HepG2 (cell line): ENCODE results near the gene FAM83C. TPM values are rescaled to one million over a fixed set of nuclear protein-coding genes. Genes with fewer than 3 reads are reported as not detected.

Source experiments
- AKAP8 ChIP-seq: sonication (generic); formaldehyde crosslinking; IDR thresholded peaks from 2 replicates; pipeline ENCODE4 v1.5.1; 2020; ENCODE audit warnings: mild to moderate bottlenecking, missing genetic modification reagents
- CBFB ChIP-seq: sonication (generic); formaldehyde crosslinking; IDR thresholded peaks from 2 replicates; pipeline ENCODE4 v1.4.0; 2020; ENCODE audit warnings: missing genetic modification reagents
- RFX5 ChIP-seq: IDR thresholded peaks from 2 replicates; pipeline ENCODE4 v1.6.1; 2011; ENCODE audit warnings: low read depth, low read length, improper control_type of control experiment
- SIX1 ChIP-seq: sonication (generic); formaldehyde crosslinking; IDR thresholded peaks from 2 replicates; pipeline ENCODE4 v1.4.0; 2020; ENCODE audit warnings: missing genetic modification reagents, borderline replicate concordance
- ZC3H4 ChIP-seq: sonication (generic); formaldehyde crosslinking; IDR thresholded peaks from 2 replicates; pipeline ENCODE4 v1.4.0; 2020; ENCODE audit warnings: missing genetic modification reagents, borderline replicate concordance
- polyA plus RNA-seq, 8 experiments: library from polyadenylated mRNA; depleted of rRNA in 3 of 8; stranded (reverse) in 7 of 8; unstranded in 1 of 8; fragments of >200 nt; fragmentation: Illumina TruSeq in 4 of 8; extraction: Trizol in 4 of 8; gene quantifications; 2 replicates each; pipeline versions ENCODE4 v1.2.1 to v1.2.3, GENCODE V29; 2011 to 2016; ENCODE audit warnings: low read depth in 4 of 8, missing spikeins in 1 of 8, mixed read lengths in 1 of 8; ENCODE audit not compliant: insufficient read depth in 1 of 8
- total RNA-seq, 5 experiments: library from RNA; depleted of rRNA; stranded (reverse); fragments of >200 nt; fragmentation: Illumina TruSeq; extraction: Trizol; gene quantifications; 2 replicates each; pipeline ENCODE4 v1.2.3, GENCODE V29; 2016; ENCODE audit warnings: low read depth in 1 of 5
- TF ChIP-seq, protein P1 (sequence below): sonication (generic); formaldehyde crosslinking; IDR thresholded peaks from 2 replicates; pipeline ENCODE4 v1.5.1; 2020; ENCODE audit warnings: mild to moderate bottlenecking, moderate library complexity, missing genetic modification reagents
- TF ChIP-seq, protein P2 (sequence below): sonication (generic); formaldehyde crosslinking; IDR thresholded peaks from 2 replicates; pipeline ENCODE4 v1.5.1; 2020; ENCODE audit warnings: mild to moderate bottlenecking, missing genetic modification reagents, moderate library complexity
- TF ChIP-seq, protein P3 (sequence below), 2 experiments: fragments of 450-650 bp in 1 of 2; sonication (generic) in 1 of 2; formaldehyde crosslinking in 1 of 2; IDR thresholded peaks; 2 replicates each; pipeline versions ENCODE4 v1.6.1 to v1.8.0; 2016 to 2022; ENCODE audit warnings: antibody characterized with exemption in 1 of 2, mild to moderate bottlenecking in 1 of 2, missing genetic modification reagents in 1 of 2
- TF ChIP-seq, protein P4 (sequence below): sonication (generic); formaldehyde crosslinking; conservative IDR thresholded peaks from 2 replicates; pipeline ENCODE4 v1.4.0; 2020; ENCODE audit warnings: missing genetic modification reagents
- TF ChIP-seq, protein P5 (sequence below): sonication (generic); formaldehyde crosslinking; IDR thresholded peaks from 2 replicates; pipeline ENCODE4 v1.5.0; 2020; ENCODE audit warnings: missing genetic modification reagents

Gene FAM83C
- total and polyA plus RNA-seq, 2 of the 13 experiments (the other 11 are each of a cell fraction or from before 2014, with no cell fraction given) = 0.04 TPM; not detected in 1

DNA sequence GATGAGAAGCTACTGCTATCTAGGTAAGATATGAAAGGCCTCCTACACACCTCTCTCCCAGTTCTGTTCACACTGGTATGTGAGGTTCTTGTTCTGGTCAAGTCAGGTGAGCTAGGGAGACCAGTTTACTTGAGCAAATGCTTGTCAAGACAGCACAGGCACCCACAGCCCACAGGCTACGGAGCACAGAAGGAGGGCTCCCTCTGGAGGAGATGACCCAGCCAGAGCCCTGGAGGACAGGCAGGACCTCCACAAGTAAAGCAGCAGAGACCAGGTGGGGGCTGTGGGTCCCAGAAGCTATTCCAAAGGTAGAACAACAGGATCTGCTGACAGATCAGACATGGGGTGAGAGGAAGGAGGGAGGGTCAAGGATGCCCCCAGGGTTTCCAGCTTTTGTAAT is 27.5 kb downstream of the FAM83C start (continued):
- TF ChIP-seq, protein P1, sequence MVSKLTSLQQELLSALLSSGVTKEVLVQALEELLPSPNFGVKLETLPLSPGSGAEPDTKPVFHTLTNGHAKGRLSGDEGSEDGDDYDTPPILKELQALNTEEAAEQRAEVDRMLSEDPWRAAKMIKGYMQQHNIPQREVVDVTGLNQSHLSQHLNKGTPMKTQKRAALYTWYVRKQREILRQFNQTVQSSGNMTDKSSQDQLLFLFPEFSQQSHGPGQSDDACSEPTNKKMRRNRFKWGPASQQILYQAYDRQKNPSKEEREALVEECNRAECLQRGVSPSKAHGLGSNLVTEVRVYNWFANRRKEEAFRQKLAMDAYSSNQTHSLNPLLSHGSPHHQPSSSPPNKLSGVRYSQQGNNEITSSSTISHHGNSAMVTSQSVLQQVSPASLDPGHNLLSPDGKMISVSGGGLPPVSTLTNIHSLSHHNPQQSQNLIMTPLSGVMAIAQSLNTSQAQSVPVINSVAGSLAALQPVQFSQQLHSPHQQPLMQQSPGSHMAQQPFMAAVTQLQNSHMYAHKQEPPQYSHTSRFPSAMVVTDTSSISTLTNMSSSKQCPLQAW = no peak
- TF ChIP-seq ZC3H4 (CRISPR knock-in tag) (no peak), RFX5 (no peak), AKAP8 (CRISPR knock-in tag) (no peak), CBFB (no peak), SIX1 (CRISPR knock-in tag) (no peak)
- TF ChIP-seq, protein P2, sequence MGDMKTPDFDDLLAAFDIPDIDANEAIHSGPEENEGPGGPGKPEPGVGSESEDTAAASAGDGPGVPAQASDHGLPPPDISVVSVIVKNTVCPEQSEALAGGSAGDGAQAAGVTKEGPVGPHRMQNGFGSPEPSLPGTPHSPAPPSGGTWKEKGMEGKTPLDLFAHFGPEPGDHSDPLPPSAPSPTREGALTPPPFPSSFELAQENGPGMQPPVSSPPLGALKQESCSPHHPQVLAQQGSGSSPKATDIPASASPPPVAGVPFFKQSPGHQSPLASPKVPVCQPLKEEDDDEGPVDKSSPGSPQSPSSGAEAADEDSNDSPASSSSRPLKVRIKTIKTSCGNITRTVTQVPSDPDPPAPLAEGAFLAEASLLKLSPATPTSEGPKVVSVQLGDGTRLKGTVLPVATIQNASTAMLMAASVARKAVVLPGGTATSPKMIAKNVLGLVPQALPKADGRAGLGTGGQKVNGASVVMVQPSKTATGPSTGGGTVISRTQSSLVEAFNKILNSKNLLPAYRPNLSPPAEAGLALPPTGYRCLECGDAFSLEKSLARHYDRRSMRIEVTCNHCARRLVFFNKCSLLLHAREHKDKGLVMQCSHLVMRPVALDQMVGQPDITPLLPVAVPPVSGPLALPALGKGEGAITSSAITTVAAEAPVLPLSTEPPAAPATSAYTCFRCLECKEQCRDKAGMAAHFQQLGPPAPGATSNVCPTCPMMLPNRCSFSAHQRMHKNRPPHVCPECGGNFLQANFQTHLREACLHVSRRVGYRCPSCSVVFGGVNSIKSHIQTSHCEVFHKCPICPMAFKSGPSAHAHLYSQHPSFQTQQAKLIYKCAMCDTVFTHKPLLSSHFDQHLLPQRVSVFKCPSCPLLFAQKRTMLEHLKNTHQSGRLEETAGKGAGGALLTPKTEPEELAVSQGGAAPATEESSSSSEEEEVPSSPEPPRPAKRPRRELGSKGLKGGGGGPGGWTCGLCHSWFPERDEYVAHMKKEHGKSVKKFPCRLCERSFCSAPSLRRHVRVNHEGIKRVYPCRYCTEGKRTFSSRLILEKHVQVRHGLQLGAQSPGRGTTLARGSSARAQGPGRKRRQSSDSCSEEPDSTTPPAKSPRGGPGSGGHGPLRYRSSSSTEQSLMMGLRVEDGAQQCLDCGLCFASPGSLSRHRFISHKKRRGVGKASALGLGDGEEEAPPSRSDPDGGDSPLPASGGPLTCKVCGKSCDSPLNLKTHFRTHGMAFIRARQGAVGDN (CRISPR knock-in tag) = peak; percentile 35
- TF ChIP-seq, protein P3, sequence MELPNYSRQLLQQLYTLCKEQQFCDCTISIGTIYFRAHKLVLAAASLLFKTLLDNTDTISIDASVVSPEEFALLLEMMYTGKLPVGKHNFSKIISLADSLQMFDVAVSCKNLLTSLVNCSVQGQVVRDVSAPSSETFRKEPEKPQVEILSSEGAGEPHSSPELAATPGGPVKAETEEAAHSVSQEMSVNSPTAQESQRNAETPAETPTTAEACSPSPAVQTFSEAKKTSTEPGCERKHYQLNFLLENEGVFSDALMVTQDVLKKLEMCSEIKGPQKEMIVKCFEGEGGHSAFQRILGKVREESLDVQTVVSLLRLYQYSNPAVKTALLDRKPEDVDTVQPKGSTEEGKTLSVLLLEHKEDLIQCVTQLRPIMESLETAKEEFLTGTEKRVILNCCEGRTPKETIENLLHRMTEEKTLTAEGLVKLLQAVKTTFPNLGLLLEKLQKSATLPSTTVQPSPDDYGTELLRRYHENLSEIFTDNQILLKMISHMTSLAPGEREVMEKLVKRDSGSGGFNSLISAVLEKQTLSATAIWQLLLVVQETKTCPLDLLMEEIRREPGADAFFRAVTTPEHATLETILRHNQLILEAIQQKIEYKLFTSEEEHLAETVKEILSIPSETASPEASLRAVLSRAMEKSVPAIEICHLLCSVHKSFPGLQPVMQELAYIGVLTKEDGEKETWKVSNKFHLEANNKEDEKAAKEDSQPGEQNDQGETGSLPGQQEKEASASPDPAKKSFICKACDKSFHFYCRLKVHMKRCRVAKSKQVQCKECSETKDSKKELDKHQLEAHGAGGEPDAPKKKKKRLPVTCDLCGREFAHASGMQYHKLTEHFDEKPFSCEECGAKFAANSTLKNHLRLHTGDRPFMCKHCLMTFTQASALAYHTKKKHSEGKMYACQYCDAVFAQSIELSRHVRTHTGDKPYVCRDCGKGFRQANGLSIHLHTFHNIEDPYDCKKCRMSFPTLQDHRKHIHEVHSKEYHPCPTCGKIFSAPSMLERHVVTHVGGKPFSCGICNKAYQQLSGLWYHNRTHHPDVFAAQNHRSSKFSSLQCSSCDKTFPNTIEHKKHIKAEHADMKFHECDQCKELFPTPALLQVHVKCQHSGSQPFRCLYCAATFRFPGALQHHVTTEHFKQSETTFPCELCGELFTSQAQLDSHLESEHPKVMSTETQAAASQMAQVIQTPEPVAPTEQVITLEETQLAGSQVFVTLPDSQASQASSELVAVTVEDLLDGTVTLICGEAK (IDR thresholded peaks at IDR 0.05) = no peak
- TF ChIP-seq, protein P3 (CRISPR knock-in tag; IDR thresholded peaks at IDR 0.05) = no peak
- TF ChIP-seq, protein P4, sequence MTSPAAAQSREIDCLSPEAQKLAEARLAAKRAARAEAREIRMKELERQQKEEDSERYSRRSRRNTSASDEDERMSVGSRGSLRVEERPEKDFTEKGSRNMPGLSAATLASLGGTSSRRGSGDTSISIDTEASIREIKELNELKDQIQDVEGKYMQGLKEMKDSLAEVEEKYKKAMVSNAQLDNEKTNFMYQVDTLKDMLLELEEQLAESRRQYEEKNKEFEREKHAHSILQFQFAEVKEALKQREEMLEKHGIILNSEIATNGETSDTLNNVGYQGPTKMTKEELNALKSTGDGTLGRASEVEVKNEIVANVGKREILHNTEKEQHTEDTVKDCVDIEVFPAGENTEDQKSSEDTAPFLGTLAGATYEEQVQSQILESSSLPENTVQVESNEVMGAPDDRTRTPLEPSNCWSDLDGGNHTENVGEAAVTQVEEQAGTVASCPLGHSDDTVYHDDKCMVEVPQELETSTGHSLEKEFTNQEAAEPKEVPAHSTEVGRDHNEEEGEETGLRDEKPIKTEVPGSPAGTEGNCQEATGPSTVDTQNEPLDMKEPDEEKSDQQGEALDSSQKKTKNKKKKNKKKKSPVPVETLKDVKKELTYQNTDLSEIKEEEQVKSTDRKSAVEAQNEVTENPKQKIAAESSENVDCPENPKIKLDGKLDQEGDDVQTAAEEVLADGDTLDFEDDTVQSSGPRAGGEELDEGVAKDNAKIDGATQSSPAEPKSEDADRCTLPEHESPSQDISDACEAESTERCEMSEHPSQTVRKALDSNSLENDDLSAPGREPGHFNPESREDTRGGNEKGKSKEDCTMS (CRISPR knock-in tag) = no peak
- TF ChIP-seq, protein P5, sequence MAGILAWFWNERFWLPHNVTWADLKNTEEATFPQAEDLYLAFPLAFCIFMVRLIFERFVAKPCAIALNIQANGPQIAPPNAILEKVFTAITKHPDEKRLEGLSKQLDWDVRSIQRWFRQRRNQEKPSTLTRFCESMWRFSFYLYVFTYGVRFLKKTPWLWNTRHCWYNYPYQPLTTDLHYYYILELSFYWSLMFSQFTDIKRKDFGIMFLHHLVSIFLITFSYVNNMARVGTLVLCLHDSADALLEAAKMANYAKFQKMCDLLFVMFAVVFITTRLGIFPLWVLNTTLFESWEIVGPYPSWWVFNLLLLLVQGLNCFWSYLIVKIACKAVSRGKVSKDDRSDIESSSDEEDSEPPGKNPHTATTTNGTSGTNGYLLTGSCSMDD = no peak
